ENCODE measurements around the gene PTPN1. TPM values are rescaled to one million over a fixed set of nuclear protein-coding genes. Genes with fewer than 3 reads are reported as not detected.

PTPN1 gene
- total and polyA plus RNA-seq, 2 donors (not counting 3 experiments of a cell fraction or from before 2014, with no cell fraction given): 41.1 to 64.3 TPM

GRCh38 chr20:50501972-50502745 lies 8.0 kb upstream of the PTPN1 start:
- POLR2A ChIA-PET: no interaction called here
- FAIRE-seq (no peak), DNase-seq (ENCODE audit: low read depth, low spot score) (no peak)
- Histone ChIP-seq H3K79me2 (ENCODE audit: control insufficient read depth, insufficient read depth, low read length) (no peaks in the 10 kb centered on the region), H2AFZ (ENCODE audit: low read depth, low read length) (no peak overlapping the region), H3K9me1 (replicated peaks; ENCODE audit: control insufficient read depth, extremely low read depth, insufficient read depth, low read length) (no peaks in the 10 kb centered on the region), H3K4me3 (replicated peaks in 1 of 3; ENCODE audit: insufficient read depth in 1 of 3, low read depth in 1 of 3, low read length in 3 of 3) (no peak overlapping the region), H3K4me2 (ENCODE audit: insufficient read depth, low read length) (no peak overlapping the region), H3K9ac (replicated peaks; ENCODE audit: extremely low read depth, insufficient read depth, low read length) (no peak overlapping the region), H3K4me1 (ENCODE audit: control insufficient read depth, extremely low read depth, insufficient read depth, low read length) (peaks cover 18% of the 10 kb centered on the region), H3K9me3 (replicated peaks; ENCODE audit: control insufficient read depth, insufficient read depth, low read length) (no peaks in the 10 kb centered on the region), H3K27me3 (ENCODE audit: control insufficient read depth in 2 of 2, insufficient read depth in 2 of 2, low read length in 2 of 2) (no peaks in the 10 kb centered on the region), H3K36me3 (ENCODE audit: control insufficient read depth in 2 of 2, extremely low read depth in 1 of 2, insufficient read depth in 2 of 2, low read length in 2 of 2) (no peaks in the 10 kb centered on the region), H4K20me1 (replicated peaks; ENCODE audit: control insufficient read depth, extremely low read depth, insufficient read depth, low read length) (no peaks in the 10 kb centered on the region), H3K27ac (ENCODE audit: insufficient read depth, low read depth, low read length) (no peak overlapping the region)
- intact Hi-C loops (cut with micrococcal nuclease) (no loop called here), dilution Hi-C loops (cut with MboI; ENCODE audit: extremely low pct_ligation_motif_present, low sequenced_read_pairs) (no loop called here)
- no peak for TF ChIP-seq CTCF (IDR thresholded peaks at IDR 0.05; ENCODE audit: extremely low read depth in 1 of 2, insufficient read depth in 1 of 2, low read depth in 1 of 2, low read length in 2 of 2)
- no peak for TF ChIP-seq GATA2 (IDR thresholded peaks at IDR 0.05; ENCODE audit: insufficient read depth, insufficient read length, low read depth, low read length)
- TF ChIP-seq JUN (IDR thresholded peaks at IDR 0.05; ENCODE audit: borderline replicate concordance, insufficient read depth, insufficient read length, low read depth): no peak
- no peak for TF ChIP-seq MAX (IDR thresholded peaks at IDR 0.05; ENCODE audit: insufficient read depth, insufficient read length)
- no peak for TF ChIP-seq EZH2 (IDR thresholded peaks at IDR 0.05; ENCODE audit: borderline replicate concordance, low read depth, low read length, severe bottlenecking)
- no peak for TF ChIP-seq MYC (IDR thresholded peaks at IDR 0.05; ENCODE audit: low read depth, low read length)
- TF ChIP-seq POLR2AphosphoS5 (IDR thresholded peaks at IDR 0.05; ENCODE audit: insufficient read depth, low read depth, low read length): no peak
- TF ChIP-seq FOS (IDR thresholded peaks at IDR 0.05; ENCODE audit: borderline replicate concordance, insufficient read depth, low read length): no peak
- no peak for TF ChIP-seq POLR2A (IDR thresholded peaks at IDR 0.05; ENCODE audit: low read depth, low read length)
- CTCF ChIA-PET: interaction anchor here (1.7 to 2.9 kb wide), 4 partner anchors 18 to 74 kb away, joined by 4 to 11 read pairs (median 8); no protein-coding TSS in a partner anchor
- no TSS peak for BruUV-seq (replicated peaks)

Measured in endothelial cell of umbilical vein (primary cell).